ENCODE results near the gene FAM229A. TPM values are rescaled to one million over a fixed set of nuclear protein-coding genes. Genes with fewer than 3 reads are reported as not detected.

The FAM229A gene, protein sequence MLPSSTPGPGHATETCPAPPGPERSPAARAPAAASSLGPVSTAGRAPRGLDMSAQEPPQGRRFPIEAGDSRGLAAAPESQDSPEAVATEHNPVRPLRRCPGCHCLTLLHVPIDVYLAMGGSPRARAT
- total RNA-seq (1 to 10 TPM; 2.4 to 3.3 TPM), polyA plus RNA-seq (1 to 10 TPM; 1.6 to 1.8 TPM)

DNA sequence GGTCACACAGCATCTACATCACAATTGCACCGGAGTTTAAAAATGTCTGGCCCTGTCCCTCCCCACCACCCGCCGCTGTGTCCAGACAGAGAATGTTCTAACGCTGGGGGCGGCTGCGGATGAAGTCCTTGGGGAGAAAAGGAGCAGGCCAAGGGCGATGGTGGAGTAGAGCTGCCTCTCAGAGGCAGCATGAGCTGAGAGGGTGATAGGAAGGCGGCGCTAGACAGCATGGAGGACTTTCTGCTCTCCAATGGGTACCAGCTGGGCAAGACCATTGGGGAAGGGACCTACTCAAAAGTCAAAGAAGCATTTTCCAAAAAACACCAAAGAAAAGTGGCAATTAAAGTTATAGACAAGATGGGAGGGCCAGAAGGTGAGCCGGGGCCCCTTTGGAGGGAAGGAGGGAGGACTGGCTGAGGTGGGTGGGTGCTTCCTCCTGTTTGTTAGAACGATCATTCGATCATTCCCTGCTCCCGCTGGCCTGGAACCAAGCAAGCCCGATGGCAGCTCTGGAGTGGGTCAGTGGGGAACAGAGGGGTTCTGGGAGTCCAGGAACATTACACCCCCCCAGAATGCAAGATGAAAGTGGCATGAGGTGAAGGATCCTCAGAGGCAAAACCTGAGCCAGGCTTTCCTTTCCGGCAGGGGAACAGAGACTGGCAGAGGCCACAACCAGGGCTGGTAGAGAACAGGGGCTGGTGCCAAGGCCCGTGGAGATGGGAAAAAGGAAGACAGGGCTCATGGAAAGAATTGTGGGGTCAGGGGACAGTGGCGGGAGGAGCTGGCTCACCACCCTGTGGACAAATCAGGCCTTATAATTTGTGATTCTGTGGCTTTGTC lies at the start of gene FAM229A, which contains the start of gene TSSK3:
Gene FAM229A (minus strand): TSS at position 12 of the 840 bp plus-strand sequence. CDS start 394 bp downstream, outside the sequence.
Gene TSSK3 (plus strand): TSS at position 66 of the 840 bp plus-strand sequence. CDS start 163 bp downstream, at position 229.
- Histone ChIP-seq H3K4me3 (ENCODE audit: low read depth in 1 of 3, low read length in 3 of 3) (peak within 1 kb of the TSS in 1 of 3 donors; percentile 37), H3K9ac (ENCODE audit: low read depth in 1 of 2, low read length in 2 of 2) (no peak within 1 kb of the TSS), H3K27ac (ENCODE audit: low read depth in 1 of 2, low read length in 2 of 2) (peak within 1 kb of the TSS in 1 of 2 donors; percentile 25), H3K27me3 (ENCODE audit: control insufficient read depth in 4 of 4, insufficient read depth in 4 of 4, low read length in 3 of 4) (no peaks in the 10 kb centered on the region), H3K4me1 (ENCODE audit: control insufficient read depth in 4 of 4, insufficient read depth in 4 of 4, low read length in 3 of 4) (peaks cover 10 to 18% (median 16%) of the 10 kb centered on the region in 4 donors), H3K36me3 (ENCODE audit: control insufficient read depth in 4 of 4, insufficient read depth in 3 of 4, low read depth in 1 of 4, low read length in 3 of 4) (peaks cover 6 to 28% (median 25%) of the 10 kb centered on the region in 4 donors), H3K9me3 (ENCODE audit: control insufficient read depth in 4 of 4, low read length in 3 of 4) (no peaks in the 10 kb centered on the region)
- 80% methylated on average over 17 of the region's 17 CpGs for whole genome bisulfite sequencing
- DNase-seq (ENCODE audit: low spot score), result no peak
- no peak for TF ChIP-seq HNF4G (IDR thresholded peaks at IDR 0.05)
- TF ChIP-seq EGR1 (IDR thresholded peaks at IDR 0.05; ENCODE audit: low read depth in 2 of 2), result no peak
- TF ChIP-seq, protein P1, sequence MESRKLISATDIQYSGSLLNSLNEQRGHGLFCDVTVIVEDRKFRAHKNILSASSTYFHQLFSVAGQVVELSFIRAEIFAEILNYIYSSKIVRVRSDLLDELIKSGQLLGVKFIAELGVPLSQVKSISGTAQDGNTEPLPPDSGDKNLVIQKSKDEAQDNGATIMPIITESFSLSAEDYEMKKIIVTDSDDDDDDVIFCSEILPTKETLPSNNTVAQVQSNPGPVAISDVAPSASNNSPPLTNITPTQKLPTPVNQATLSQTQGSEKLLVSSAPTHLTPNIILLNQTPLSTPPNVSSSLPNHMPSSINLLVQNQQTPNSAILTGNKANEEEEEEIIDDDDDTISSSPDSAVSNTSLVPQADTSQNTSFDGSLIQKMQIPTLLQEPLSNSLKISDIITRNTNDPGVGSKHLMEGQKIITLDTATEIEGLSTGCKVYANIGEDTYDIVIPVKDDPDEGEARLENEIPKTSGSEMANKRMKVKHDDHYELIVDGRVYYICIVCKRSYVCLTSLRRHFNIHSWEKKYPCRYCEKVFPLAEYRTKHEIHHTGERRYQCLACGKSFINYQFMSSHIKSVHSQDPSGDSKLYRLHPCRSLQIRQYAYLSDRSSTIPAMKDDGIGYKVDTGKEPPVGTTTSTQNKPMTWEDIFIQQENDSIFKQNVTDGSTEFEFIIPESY (IDR thresholded peaks at IDR 0.05), result no peak
- TF ChIP-seq GABPA (IDR thresholded peaks at IDR 0.05 in 1 of 2, conservative IDR thresholded peaks at IDR 0.05 in 1 of 2), result no peak
- TF ChIP-seq JUND (IDR thresholded peaks at IDR 0.05), result no peak
- TF ChIP-seq ATF3 (IDR thresholded peaks at IDR 0.05), result no peak
- TF ChIP-seq SP1 (IDR thresholded peaks at IDR 0.05), result no peak
- no peak for TF ChIP-seq HNF4A (conservative IDR thresholded peaks at IDR 0.05)
- TF ChIP-seq MAX (IDR thresholded peaks at IDR 0.05), result no peak
- TF ChIP-seq RXRA (IDR thresholded peaks at IDR 0.05), result no peak
- no peak for TF ChIP-seq RAD21 (IDR thresholded peaks at IDR 0.05)
- no peak for TF ChIP-seq FOXA1 (IDR thresholded peaks at IDR 0.05)
- TF ChIP-seq FOXA2 (IDR thresholded peaks at IDR 0.05), result no peak
- no peak for TF ChIP-seq NR2F2 (IDR thresholded peaks at IDR 0.05)
- TF ChIP-seq, protein P2, sequence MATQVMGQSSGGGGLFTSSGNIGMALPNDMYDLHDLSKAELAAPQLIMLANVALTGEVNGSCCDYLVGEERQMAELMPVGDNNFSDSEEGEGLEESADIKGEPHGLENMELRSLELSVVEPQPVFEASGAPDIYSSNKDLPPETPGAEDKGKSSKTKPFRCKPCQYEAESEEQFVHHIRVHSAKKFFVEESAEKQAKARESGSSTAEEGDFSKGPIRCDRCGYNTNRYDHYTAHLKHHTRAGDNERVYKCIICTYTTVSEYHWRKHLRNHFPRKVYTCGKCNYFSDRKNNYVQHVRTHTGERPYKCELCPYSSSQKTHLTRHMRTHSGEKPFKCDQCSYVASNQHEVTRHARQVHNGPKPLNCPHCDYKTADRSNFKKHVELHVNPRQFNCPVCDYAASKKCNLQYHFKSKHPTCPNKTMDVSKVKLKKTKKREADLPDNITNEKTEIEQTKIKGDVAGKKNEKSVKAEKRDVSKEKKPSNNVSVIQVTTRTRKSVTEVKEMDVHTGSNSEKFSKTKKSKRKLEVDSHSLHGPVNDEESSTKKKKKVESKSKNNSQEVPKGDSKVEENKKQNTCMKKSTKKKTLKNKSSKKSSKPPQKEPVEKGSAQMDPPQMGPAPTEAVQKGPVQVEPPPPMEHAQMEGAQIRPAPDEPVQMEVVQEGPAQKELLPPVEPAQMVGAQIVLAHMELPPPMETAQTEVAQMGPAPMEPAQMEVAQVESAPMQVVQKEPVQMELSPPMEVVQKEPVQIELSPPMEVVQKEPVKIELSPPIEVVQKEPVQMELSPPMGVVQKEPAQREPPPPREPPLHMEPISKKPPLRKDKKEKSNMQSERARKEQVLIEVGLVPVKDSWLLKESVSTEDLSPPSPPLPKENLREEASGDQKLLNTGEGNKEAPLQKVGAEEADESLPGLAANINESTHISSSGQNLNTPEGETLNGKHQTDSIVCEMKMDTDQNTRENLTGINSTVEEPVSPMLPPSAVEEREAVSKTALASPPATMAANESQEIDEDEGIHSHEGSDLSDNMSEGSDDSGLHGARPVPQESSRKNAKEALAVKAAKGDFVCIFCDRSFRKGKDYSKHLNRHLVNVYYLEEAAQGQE (IDR thresholded peaks at IDR 0.05), result no peak
- TF ChIP-seq YY1 (IDR thresholded peaks at IDR 0.05), result no peak
- TF ChIP-seq TAF1 (conservative IDR thresholded peaks at IDR 0.05), result no peak
- TF ChIP-seq, protein P3, sequence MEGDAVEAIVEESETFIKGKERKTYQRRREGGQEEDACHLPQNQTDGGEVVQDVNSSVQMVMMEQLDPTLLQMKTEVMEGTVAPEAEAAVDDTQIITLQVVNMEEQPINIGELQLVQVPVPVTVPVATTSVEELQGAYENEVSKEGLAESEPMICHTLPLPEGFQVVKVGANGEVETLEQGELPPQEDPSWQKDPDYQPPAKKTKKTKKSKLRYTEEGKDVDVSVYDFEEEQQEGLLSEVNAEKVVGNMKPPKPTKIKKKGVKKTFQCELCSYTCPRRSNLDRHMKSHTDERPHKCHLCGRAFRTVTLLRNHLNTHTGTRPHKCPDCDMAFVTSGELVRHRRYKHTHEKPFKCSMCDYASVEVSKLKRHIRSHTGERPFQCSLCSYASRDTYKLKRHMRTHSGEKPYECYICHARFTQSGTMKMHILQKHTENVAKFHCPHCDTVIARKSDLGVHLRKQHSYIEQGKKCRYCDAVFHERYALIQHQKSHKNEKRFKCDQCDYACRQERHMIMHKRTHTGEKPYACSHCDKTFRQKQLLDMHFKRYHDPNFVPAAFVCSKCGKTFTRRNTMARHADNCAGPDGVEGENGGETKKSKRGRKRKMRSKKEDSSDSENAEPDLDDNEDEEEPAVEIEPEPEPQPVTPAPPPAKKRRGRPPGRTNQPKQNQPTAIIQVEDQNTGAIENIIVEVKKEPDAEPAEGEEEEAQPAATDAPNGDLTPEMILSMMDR (IDR thresholded peaks at IDR 0.05; ENCODE audit: low read depth, low read length, missing input control), result no peak
